HG03469 (cell line): ENCODE measurements around the gene CREBRF.
"Not testable (repeated sequence)": the region's sequence is repeated elsewhere in the genome, so short reads cannot be mapped to it uniquely, and the experiment has no call there.

Experiments
- ATAC-seq: cut with Tn5 transposase; IDR thresholded peaks from one replicate; pipeline ENCODE4 v1.9.1; 2021; ENCODE audit warnings: mild to moderate bottlenecking, moderate library complexity, moderate number of reproducible peaks; ENCODE audit not compliant: unreplicated experiment

The CREBRF gene

GRCh38 chr5:173148354-173148753 lies 92.2 kb downstream of the CREBRF start:
- no peak for ATAC-seq

- no peak for ATAC-seq
Measured at GRCh38 chr5:173152547-173152946, 96.4 kb downstream of the CREBRF start.

- no peak for ATAC-seq
Measured at GRCh38 chr5:173153842-173154241, 97.7 kb downstream of the CREBRF start.

GRCh38 chr5:173154619-173155018 lies 98.5 kb downstream of the CREBRF start:
- not testable (repeated sequence) for ATAC-seq

DNA sequence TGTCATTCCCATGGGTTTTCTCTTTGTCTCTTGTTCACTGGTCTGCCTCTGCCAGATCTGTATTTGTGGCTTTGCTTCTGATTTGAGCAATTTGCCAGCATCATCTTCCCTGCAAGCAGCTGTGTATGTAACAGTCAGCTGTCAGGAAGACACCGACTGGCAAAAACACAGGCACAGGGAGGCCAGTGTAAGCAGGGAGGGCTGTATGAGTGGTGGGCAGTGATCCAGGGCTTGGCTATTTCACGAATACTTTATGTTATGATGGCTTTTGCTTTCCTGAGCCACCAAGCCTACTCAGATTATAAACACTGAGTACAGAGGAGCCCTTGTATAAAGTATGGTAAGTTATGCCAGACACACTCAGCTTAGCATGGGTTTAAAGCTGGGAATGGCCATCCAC lies 99.8 kb downstream of the CREBRF start:
- ATAC-seq, result no peak

- ATAC-seq, result no peak
Measured at GRCh38 chr5:173158366-173158765, 102.2 kb downstream of the CREBRF start.

GRCh38 chr5:173159256-173159655 lies 103.1 kb downstream of the CREBRF start:
- ATAC-seq, result no peak

DNA sequence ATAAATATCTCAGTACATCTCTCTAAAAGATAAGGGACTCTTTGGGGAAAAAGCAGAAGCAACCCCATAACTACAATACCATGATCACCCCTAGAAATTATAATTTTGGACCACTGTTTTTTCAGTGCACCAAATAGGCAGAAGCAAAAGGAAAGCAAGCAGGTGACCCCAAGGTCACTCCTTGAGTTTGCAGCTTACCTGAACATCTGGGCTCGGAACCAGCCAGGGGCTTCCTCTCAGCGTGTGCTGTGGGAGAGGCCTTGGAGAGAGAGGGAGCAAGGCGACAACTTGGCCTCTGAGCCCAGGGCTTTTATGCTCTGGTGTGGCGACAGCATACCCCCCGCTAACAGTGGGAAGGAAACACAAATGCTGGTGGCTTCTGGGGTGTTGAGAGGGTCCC lies 105.0 kb downstream of the CREBRF start:
- ATAC-seq, result no peak

DNA sequence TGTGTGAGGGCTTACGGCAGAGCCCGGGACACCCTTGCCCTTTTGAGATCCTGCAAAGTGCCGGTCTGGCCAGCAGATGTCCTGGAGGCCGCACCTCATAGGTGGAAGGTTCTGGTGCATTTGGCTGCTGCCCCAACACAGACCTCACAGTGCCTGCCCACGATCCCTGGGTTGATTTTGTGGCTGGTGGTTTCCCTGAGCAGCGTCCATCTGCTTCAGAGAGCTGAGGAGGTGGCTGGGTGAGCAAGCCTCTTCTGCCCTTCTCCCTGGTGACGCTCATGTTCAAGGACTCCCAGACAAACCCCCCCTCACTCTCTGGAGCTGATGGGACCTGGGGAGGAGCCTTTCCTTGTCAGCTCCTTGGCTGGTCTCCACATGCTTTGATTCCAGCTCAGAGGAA lies 107.1 kb downstream of the CREBRF start:
- no peak for ATAC-seq

GRCh38 chr5:173165177-173166016 lies 109.2 kb downstream of the CREBRF start:
- no peak for ATAC-seq

DNA sequence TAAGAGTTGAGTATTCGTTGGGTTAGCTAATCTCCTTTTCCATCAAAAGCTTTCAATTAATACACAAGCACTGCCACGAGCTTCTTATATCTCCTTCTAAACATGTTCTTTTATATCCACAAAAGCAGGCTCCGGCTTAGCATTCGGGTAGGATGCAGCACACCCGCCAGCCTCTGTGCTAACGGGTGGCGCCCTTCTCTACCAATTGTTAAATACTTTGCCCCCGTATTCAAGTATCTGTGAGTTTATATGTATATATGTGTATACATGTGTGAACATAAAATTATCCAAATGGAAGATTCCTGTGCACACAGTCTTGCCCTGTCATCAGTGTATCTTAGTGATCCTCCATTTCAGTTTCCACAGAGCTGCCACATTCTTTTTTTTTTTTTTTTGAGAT lies 116.0 kb downstream of the CREBRF start:
- no peak for ATAC-seq

- ATAC-seq, result no peak
Measured at GRCh38 chr5:173175523-173175922, 119.4 kb downstream of the CREBRF start.

- no peak for ATAC-seq
Measured at GRCh38 chr5:173178369-173178910, 122.3 kb downstream of the CREBRF start.

GRCh38 chr5:173180331-173180730 lies 124.2 kb downstream of the CREBRF start:
- ATAC-seq, result no peak

- no peak for ATAC-seq
Measured at GRCh38 chr5:173187054-173187743, 131.0 kb downstream of the CREBRF start.

- ATAC-seq, result no peak
Measured at GRCh38 chr5:173188280-173188679, 132.1 kb downstream of the CREBRF start.
